HL-60 (cell line): Measurements from ENCODE around the gene DDR1.

Experiments used
- DNase-seq, 2 experiments: peaks; one replicate each; pipeline ENCODE4 v3.0.0-alpha.2; 2010 to 2020; ENCODE audit warnings: low read depth in 1 of 2, low spot score in 1 of 2
- H3K27ac ChIP-seq: fragments of 250-450 bp; sonication (Bioruptor Pico); replicated peaks from 2 replicates; pipeline ENCODE4 v1.5.1; 2020; ENCODE audit warnings: mild to moderate bottlenecking, moderate library complexity
- H3K27me3 ChIP-seq: fragments of 250-450 bp; sonication (Bioruptor Pico); 2 replicates; pipeline ENCODE4 v1.5.1; 2021; ENCODE audit warnings: mild to moderate bottlenecking, moderate library complexity; ENCODE audit not compliant: insufficient read depth, poor library complexity, severe bottlenecking
- H3K4me3 ChIP-seq: replicated peaks from 2 replicates; pipeline ENCODE4 v1.5.1; 2011; ENCODE audit warnings: mild to moderate bottlenecking, control low read depth, low read length; ENCODE audit not compliant: insufficient read depth
- GABPA ChIP-seq: IDR thresholded peaks from 2 replicates; pipeline ENCODE4 v1.6.1; 2012; ENCODE audit warnings: low read depth
- POLR2AphosphoS5 ChIP-seq: IDR thresholded peaks from 2 replicates; pipeline ENCODE4 v1.6.1; 2012; ENCODE audit warnings: low read depth
- SPI1 ChIP-seq: IDR thresholded peaks from 2 replicates; pipeline ENCODE4 v1.6.1; 2012; ENCODE audit warnings: low read depth, mild to moderate bottlenecking, borderline replicate concordance
- TF ChIP-seq, protein P1 (sequence below): IDR thresholded peaks from 2 replicates; pipeline ENCODE4 v1.6.1; 2012; ENCODE audit warnings: low read depth; ENCODE audit not compliant: insufficient replicate concordance
- TF ChIP-seq, protein P2 (sequence below): IDR thresholded peaks from one replicate; pipeline ENCODE4 v1.5.1; 2011; ENCODE audit warnings: low read length, control low read depth, inconsistent platforms; ENCODE audit not compliant: insufficient read depth

The DDR1 gene

DNA sequence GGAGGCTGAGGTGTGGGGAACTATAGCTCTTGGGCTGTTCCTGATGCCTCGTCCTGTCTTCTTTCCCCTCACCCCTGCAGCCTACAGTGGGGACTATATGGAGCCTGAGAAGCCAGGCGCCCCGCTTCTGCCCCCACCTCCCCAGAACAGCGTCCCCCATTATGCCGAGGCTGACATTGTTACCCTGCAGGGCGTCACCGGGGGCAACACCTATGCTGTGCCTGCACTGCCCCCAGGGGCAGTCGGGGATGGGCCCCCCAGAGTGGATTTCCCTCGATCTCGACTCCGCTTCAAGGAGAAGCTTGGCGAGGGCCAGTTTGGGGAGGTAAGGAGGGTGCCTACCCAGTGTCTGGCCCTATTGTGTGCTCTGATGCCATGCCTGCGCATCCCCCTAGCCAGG lies 12.2 kb downstream of the DDR1 start:
- TF ChIP-seq, protein P1, sequence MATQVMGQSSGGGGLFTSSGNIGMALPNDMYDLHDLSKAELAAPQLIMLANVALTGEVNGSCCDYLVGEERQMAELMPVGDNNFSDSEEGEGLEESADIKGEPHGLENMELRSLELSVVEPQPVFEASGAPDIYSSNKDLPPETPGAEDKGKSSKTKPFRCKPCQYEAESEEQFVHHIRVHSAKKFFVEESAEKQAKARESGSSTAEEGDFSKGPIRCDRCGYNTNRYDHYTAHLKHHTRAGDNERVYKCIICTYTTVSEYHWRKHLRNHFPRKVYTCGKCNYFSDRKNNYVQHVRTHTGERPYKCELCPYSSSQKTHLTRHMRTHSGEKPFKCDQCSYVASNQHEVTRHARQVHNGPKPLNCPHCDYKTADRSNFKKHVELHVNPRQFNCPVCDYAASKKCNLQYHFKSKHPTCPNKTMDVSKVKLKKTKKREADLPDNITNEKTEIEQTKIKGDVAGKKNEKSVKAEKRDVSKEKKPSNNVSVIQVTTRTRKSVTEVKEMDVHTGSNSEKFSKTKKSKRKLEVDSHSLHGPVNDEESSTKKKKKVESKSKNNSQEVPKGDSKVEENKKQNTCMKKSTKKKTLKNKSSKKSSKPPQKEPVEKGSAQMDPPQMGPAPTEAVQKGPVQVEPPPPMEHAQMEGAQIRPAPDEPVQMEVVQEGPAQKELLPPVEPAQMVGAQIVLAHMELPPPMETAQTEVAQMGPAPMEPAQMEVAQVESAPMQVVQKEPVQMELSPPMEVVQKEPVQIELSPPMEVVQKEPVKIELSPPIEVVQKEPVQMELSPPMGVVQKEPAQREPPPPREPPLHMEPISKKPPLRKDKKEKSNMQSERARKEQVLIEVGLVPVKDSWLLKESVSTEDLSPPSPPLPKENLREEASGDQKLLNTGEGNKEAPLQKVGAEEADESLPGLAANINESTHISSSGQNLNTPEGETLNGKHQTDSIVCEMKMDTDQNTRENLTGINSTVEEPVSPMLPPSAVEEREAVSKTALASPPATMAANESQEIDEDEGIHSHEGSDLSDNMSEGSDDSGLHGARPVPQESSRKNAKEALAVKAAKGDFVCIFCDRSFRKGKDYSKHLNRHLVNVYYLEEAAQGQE: no peak
- no peak for TF ChIP-seq GABPA
- TF ChIP-seq POLR2AphosphoS5: no peak
- no peak for TF ChIP-seq SPI1
- TF ChIP-seq, protein P2, sequence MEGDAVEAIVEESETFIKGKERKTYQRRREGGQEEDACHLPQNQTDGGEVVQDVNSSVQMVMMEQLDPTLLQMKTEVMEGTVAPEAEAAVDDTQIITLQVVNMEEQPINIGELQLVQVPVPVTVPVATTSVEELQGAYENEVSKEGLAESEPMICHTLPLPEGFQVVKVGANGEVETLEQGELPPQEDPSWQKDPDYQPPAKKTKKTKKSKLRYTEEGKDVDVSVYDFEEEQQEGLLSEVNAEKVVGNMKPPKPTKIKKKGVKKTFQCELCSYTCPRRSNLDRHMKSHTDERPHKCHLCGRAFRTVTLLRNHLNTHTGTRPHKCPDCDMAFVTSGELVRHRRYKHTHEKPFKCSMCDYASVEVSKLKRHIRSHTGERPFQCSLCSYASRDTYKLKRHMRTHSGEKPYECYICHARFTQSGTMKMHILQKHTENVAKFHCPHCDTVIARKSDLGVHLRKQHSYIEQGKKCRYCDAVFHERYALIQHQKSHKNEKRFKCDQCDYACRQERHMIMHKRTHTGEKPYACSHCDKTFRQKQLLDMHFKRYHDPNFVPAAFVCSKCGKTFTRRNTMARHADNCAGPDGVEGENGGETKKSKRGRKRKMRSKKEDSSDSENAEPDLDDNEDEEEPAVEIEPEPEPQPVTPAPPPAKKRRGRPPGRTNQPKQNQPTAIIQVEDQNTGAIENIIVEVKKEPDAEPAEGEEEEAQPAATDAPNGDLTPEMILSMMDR: no peak
- no peak for DNase-seq
- Histone ChIP-seq H3K27ac (no peak overlapping the region), H3K27me3 (peaks cover 7% of the 10 kb centered on the region), H3K4me3 (no peak overlapping the region)

DNA sequence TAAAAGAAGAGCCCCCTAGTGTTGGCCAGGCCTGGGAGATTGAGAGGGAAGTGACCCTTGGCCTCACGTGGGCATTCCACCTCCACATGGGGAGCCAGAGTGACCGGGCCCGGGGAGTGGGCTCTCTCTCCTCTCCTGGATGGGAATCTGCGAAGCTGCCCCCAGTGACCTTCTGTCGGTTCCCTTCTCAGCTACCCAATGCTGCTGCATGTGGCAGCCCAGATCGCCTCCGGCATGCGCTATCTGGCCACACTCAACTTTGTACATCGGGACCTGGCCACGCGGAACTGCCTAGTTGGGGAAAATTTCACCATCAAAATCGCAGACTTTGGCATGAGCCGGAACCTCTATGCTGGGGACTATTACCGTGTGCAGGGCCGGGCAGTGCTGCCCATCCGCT lies 13.6 kb downstream of the DDR1 start:
- no peak overlapping the region for H3K4me3 ChIP-seq
- TF ChIP-seq POLR2AphosphoS5 (no peak), SPI1 (no peak), GABPA (no peak)
- TF ChIP-seq, protein P1: no peak
- TF ChIP-seq, protein P2: no peak
- DNase-seq: no peak

DNA sequence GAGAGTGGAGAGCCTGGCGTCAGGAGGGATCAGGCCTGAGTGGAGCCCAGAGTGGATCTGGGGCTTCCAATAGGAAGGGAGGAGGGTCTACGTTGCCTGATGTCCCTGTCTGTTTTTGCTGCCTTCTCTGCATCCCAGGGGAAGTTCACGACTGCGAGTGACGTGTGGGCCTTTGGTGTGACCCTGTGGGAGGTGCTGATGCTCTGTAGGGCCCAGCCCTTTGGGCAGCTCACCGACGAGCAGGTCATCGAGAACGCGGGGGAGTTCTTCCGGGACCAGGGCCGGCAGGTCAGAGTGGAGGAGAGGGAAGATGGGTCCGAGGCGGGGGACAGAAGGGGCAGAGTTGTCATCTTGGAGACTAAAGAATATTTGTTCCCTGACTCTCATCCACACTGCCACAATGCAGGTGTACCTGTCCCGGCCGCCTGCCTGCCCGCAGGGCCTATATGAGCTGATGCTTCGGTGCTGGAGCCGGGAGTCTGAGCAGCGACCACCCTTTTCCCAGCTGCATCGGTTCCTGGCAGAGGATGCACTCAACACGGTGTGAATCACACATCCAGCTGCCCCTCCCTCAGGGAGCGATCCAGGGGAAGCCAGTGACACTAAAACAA lies 14.5 kb downstream of the DDR1 start:
- Histone ChIP-seq H3K27ac (no peak overlapping the region), H3K4me3 (no peak overlapping the region), H3K27me3 (peaks cover 3% of the 10 kb centered on the region)
- DNase-seq: no peak
- TF ChIP-seq POLR2AphosphoS5 (no peak), SPI1 (no peak)
- TF ChIP-seq, protein P1: no peak

More for the DNA sequence above, 13.6 kb downstream of the DDR1 start:
- H3K27ac ChIP-seq: no peak overlapping the region
- H3K27me3 ChIP-seq: peaks cover 3% of the 10 kb centered on the region
